ENCODE measurements around the gene CAMK2A.

The CAMK2A gene

GRCh38 chr5:150289551-150290390, at the start of gene CAMK2A:
Gene CAMK2A, minus strand, starts transcription at chr5:150289773. Its CDS starts 148 bp downstream, at chr5:150289625.
- no peak for DNase-seq

GRCh38 chr5:150339165-150339564, 49.6 kb upstream of the CAMK2A start:
- DNase-seq: no peak

GRCh38 chr5:150338546-150338945, 49.0 kb upstream of the CAMK2A start:
- no peak for DNase-seq

- DNase-seq: no peak
These were observed 46.2 kb upstream of the CAMK2A start for GRCh38 chr5:150335778-150336177.

GRCh38 chr5:150333400-150333799, 43.8 kb upstream of the CAMK2A start:
- no peak for DNase-seq

- DNase-seq: no peak
These were observed 40.6 kb upstream of the CAMK2A start for GRCh38 chr5:150329881-150330876.

- DNase-seq: no peak
These were observed 39.5 kb upstream of the CAMK2A start for GRCh38 chr5:150329038-150329437.

GRCh38 chr5:150328515-150328914, 38.9 kb upstream of the CAMK2A start:
- no peak for DNase-seq

- DNase-seq: no peak
These were observed 37.6 kb upstream of the CAMK2A start for GRCh38 chr5:150327139-150327538.

GRCh38 chr5:150326707-150327106, 37.1 kb upstream of the CAMK2A start:
- DNase-seq: no peak

GRCh38 chr5:150325426-150325825, 35.9 kb upstream of the CAMK2A start:
- no peak for DNase-seq

GRCh38 chr5:150323819-150324218, 34.2 kb upstream of the CAMK2A start:
- DNase-seq: no peak

GRCh38 chr5:150323092-150323491, 33.5 kb upstream of the CAMK2A start:
- DNase-seq: no peak

GRCh38 chr5:150322202-150322601, 32.6 kb upstream of the CAMK2A start:
- no peak for DNase-seq

- DNase-seq: no peak
These were observed 32.2 kb upstream of the CAMK2A start for GRCh38 chr5:150321784-150322183.

- no peak for DNase-seq
These were observed 31.6 kb upstream of the CAMK2A start for GRCh38 chr5:150321211-150321610.

- no peak for DNase-seq
These were observed 30.6 kb upstream of the CAMK2A start for GRCh38 chr5:150320044-150320613.

- no peak for DNase-seq
These were observed 29.9 kb upstream of the CAMK2A start for GRCh38 chr5:150319484-150319790.

GRCh38 chr5:150318613-150319483, 29.3 kb upstream of the CAMK2A start:
- DNase-seq: no peak

GRCh38 chr5:150317048-150318003, 27.8 kb upstream of the CAMK2A start:
- peak in 1 of 2 experiments; percentile 5 for DNase-seq

GRCh38 chr5:150316320-150316719, 26.7 kb upstream of the CAMK2A start:
- no peak for DNase-seq
